ENCODE results near the gene TAOK1. TPM values are rescaled to one million over a fixed set of nuclear protein-coding genes. Genes with fewer than 3 reads are reported as not detected.

Gene TAOK1
- total and polyA plus RNA-seq, 2 experiments from 2014 or later = 5.2 to 46.1 TPM

GRCh38 chr17:29563816-29564215, 173.7 kb downstream of the TAOK1 start:
- Histone ChIP-seq H3K4me3 (no peak overlapping the region), H2AFZ (no peak overlapping the region), H3K4me1 (ENCODE audit: insufficient read depth) (peaks cover 22% of the 10 kb centered on the region), H3K9me2 (replicated peaks; ENCODE audit: insufficient read depth) (no peaks in the 10 kb centered on the region), H4K20me1 (ENCODE audit: insufficient read depth, poor library complexity, severe bottlenecking) (no peaks in the 10 kb centered on the region), H3K27me3 (no peaks in the 10 kb centered on the region), H3K9me3 (ENCODE audit: low read depth) (no peaks in the 10 kb centered on the region), H3K36me3 (replicated peaks; ENCODE audit: insufficient read depth, low read depth) (no peaks in the 10 kb centered on the region), H3K4me2 (no peak overlapping the region), H3K79me2 (peaks cover 8% of the 10 kb centered on the region), H3K27ac (no peak overlapping the region)
- DNase-seq (ENCODE audit: low spot score) = no peak
- TF ChIP-seq EZH2 (IDR thresholded peaks at IDR 0.05; ENCODE audit: borderline replicate concordance) (no peak), EZH2phosphoT487 (IDR thresholded peaks at IDR 0.05; ENCODE audit: low read depth, severe bottlenecking, unreplicated experiment) (no peak), CTCF (IDR thresholded peaks at IDR 0.05; ENCODE audit: poor library complexity) (no peak)
- 96% methylated on average over 3 of the region's 3 CpGs for WGBS (ENCODE audit: low lambda C conversion rate, missing lambda C conversion rate)

- peaks cover 31% of the 10 kb centered on the region for H3K4me1 ChIP-seq (ENCODE audit: insufficient read depth)
- TF ChIP-seq CTCF (IDR thresholded peaks at IDR 0.05; ENCODE audit: poor library complexity) = peak; percentile 21
- no peak for TF ChIP-seq EZH2phosphoT487 (IDR thresholded peaks at IDR 0.05; ENCODE audit: low read depth, severe bottlenecking, unreplicated experiment)
- H2AFZ ChIP-seq = peak overlapping the region; percentile 71
- no peaks in the 10 kb centered on the region for H3K9me3 ChIP-seq (ENCODE audit: low read depth)
- no peaks in the 10 kb centered on the region for H4K20me1 ChIP-seq (ENCODE audit: insufficient read depth, poor library complexity, severe bottlenecking)
- peak overlapping the region; percentile 95 for H3K4me2 ChIP-seq
- DNase-seq (ENCODE audit: low spot score) = peak; percentile 58
- peak overlapping the region; percentile 67 for H3K27ac ChIP-seq
- no peaks in the 10 kb centered on the region for H3K27me3 ChIP-seq
- H3K9me2 ChIP-seq (replicated peaks; ENCODE audit: insufficient read depth) = no peaks in the 10 kb centered on the region
- H3K79me2 ChIP-seq = peaks cover 25% of the 10 kb centered on the region
- 9% methylated on average over 54 of the region's 55 CpGs for WGBS (ENCODE audit: low lambda C conversion rate, missing lambda C conversion rate)
- H3K36me3 ChIP-seq (replicated peaks; ENCODE audit: insufficient read depth, low read depth) = no peaks in the 10 kb centered on the region
- H3K4me3 ChIP-seq = peak overlapping the region; percentile 80
Measured at GRCh38 chr17:29565643-29566472, 175.7 kb downstream of the TAOK1 start.

DNA sequence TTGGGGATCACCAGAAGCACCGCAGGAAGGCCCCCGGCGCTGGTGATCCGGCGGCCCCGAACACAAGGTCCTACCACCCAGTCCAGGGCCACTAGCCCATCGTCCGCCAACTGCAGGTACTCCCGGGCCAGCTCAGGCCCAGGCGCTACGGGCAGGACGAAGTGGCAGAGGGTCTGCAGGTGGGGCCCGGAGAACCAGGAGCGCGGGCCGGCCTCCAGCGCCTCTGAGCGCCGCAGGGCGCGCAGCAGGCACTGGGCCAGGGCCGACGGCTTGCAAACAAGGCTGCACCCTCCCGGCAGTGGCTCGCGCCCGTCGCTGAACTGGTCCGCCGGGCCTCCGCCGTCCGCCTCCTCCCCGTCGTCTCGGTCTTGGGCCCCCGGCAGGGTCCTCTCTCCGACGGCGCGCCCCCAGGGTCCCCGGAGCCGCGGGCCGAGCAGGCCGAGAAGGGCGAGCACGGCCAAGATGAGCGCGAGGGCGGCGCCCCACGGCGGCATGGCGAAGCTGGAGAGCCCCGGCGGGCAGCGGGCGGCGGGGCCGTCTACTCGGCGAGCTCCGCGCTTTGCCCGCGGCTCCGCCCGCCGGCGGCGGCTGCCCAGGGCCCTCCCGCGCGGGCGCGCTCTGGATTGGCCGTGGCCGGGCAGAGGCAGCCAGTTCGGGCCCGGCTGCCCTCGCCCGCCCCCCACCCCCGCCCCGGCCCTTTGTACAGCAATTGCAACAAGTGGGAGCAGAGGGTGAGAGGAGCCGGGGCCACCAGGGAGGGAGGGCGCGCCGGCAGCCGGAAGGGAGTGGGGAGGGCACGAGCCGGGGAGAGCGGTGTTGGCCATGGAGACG, 176.5 kb downstream of the TAOK1 start, which contains the start of gene ABHD15:
Gene ABHD15 (minus strand): TSS at position 565 of the 831 bp plus-strand sequence. CDS start 71 bp downstream, at position 494.
- H2AFZ ChIP-seq = peak within 1 kb of the TSS; percentile 80
- WGBS (ENCODE audit: low lambda C conversion rate, missing lambda C conversion rate) = 2% methylated on average over 67 of the region's 94 CpGs
- H3K9me2 ChIP-seq (replicated peaks; ENCODE audit: insufficient read depth) = no peaks in the 10 kb centered on the region
- no peaks in the 10 kb centered on the region for H4K20me1 ChIP-seq (ENCODE audit: insufficient read depth, poor library complexity, severe bottlenecking)
- H3K4me1 ChIP-seq (ENCODE audit: insufficient read depth) = peaks cover 31% of the 10 kb centered on the region
- peak; percentile 90 for DNase-seq (ENCODE audit: low spot score)
- peak within 1 kb of the TSS; percentile 95 for H3K4me2 ChIP-seq
- peak within 1 kb of the TSS; percentile 90 for H3K27ac ChIP-seq
- H3K36me3 ChIP-seq (replicated peaks; ENCODE audit: insufficient read depth, low read depth) = no peaks in the 10 kb centered on the region
- H3K79me2 ChIP-seq = peaks cover 29% of the 10 kb centered on the region
- H3K9me3 ChIP-seq (ENCODE audit: low read depth) = no peaks in the 10 kb centered on the region
- TF ChIP-seq EZH2phosphoT487 (IDR thresholded peaks at IDR 0.05; ENCODE audit: low read depth, severe bottlenecking, unreplicated experiment) (no peak), CTCF (IDR thresholded peaks at IDR 0.05; ENCODE audit: poor library complexity) (no peak), EZH2 (IDR thresholded peaks at IDR 0.05; ENCODE audit: borderline replicate concordance) (no peak)
- H3K27me3 ChIP-seq = no peaks in the 10 kb centered on the region
- peak within 1 kb of the TSS; percentile 80 for H3K4me3 ChIP-seq

All from hepatocyte (in vitro differentiated cells).